Activated CD4-positive, alpha-beta T cell treated with anti-CD3 and anti-CD28 coated beads for 1 hour (primary cell): Measurements from ENCODE around the gene MAP3K10.
"Not testable (repeated sequence)": the region's sequence is repeated elsewhere in the genome, so short reads cannot be mapped to it uniquely, and the experiment has no call there.

Source experiments
- DNase-seq: peaks from one replicate; pipeline ENCODE4 v3.0.0-alpha.2; 2020

The MAP3K10 gene

GRCh38 chr19:40190891-40191835 lies at the start of gene MAP3K10:
TSS of gene MAP3K10 (plus strand) at chr19:40191426. CDS start at chr19:40192032, 606 bp downstream.
- peak; percentile 54 for DNase-seq

- no peak for DNase-seq
Measured at GRCh38 chr19:40141551-40141950, 49.7 kb upstream of the MAP3K10 start.

- no peak for DNase-seq
Measured at GRCh38 chr19:40143612-40144011, 47.6 kb upstream of the MAP3K10 start.

GRCh38 chr19:40144151-40144550 lies 47.1 kb upstream of the MAP3K10 start:
- no peak for DNase-seq

- no peak for DNase-seq
Measured at GRCh38 chr19:40144947-40145748, 46.1 kb upstream of the MAP3K10 start.

- DNase-seq: not testable (repeated sequence)
Measured at GRCh38 chr19:40145749-40146029, 45.5 kb upstream of the MAP3K10 start.

- no peak for DNase-seq
Measured at GRCh38 chr19:40147338-40147692, 43.9 kb upstream of the MAP3K10 start.

GRCh38 chr19:40147693-40148347 lies 43.4 kb upstream of the MAP3K10 start:
- no peak for DNase-seq

GRCh38 chr19:40149501-40149900 lies 41.7 kb upstream of the MAP3K10 start:
- DNase-seq: no peak

- DNase-seq: no peak
Measured at GRCh38 chr19:40150170-40150569, 41.1 kb upstream of the MAP3K10 start.

GRCh38 chr19:40154121-40154680 lies 37.0 kb upstream of the MAP3K10 start:
- no peak for DNase-seq

- no peak for DNase-seq
Measured at GRCh38 chr19:40155749-40156265, 35.4 kb upstream of the MAP3K10 start.

- no peak for DNase-seq
Measured at GRCh38 chr19:40157059-40157458, 34.2 kb upstream of the MAP3K10 start.

- no peak for DNase-seq
Measured at GRCh38 chr19:40159744-40160143, 31.5 kb upstream of the MAP3K10 start.

- DNase-seq: no peak
Measured at GRCh38 chr19:40162104-40162503, 29.1 kb upstream of the MAP3K10 start.

- no peak for DNase-seq
Measured at GRCh38 chr19:40163541-40164129, 27.6 kb upstream of the MAP3K10 start.

- peak; percentile 26 for DNase-seq
Measured at GRCh38 chr19:40165362-40165937, 25.8 kb upstream of the MAP3K10 start.

- not testable (repeated sequence) for DNase-seq
Measured at GRCh38 chr19:40169482-40170302, 21.5 kb upstream of the MAP3K10 start.

GRCh38 chr19:40170303-40170989 lies 20.8 kb upstream of the MAP3K10 start:
- not testable (repeated sequence) for DNase-seq

GRCh38 chr19:40171293-40171692 lies 19.9 kb upstream of the MAP3K10 start:
- DNase-seq: not testable (repeated sequence)

GRCh38 chr19:40174092-40174491 lies 17.1 kb upstream of the MAP3K10 start:
- no peak for DNase-seq
